ENCODE data around the gene ZBTB14.

DNA sequence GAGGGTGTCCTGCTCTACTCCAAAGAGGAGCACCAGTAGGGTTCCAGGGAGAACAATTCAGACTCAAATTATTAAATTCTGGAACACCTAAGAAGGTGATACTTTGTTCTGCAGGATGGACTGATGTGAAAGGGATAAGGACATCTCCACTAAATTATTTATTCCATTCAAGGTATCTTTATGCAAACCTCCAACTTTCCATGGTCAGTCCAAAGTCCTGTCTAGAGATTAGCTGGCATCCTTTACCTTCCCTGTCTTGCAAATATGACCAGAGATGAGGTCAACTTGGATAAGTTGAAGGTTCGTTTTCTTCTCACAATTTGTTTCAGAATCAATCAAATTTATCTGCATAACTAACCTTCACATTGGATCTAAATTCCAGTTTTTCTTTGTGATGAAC, 8.7 kb upstream of the ZBTB14 start:
- no peak for TF ChIP-seq EZH2phosphoT487 (IDR thresholded peaks at IDR 0.05; ENCODE audit: insufficient read depth, low read depth)
- TF ChIP-seq EZH2 (IDR thresholded peaks at IDR 0.05; ENCODE audit: insufficient read depth, poor library complexity, severe bottlenecking), result no peak
